Measurements from ENCODE around the gene TCF3. TPM values are rescaled to one million over a fixed set of nuclear protein-coding genes. Genes with fewer than 3 reads are reported as not detected.
A peak's percentile ranks its signal among the peaks of the same experiment; 100 is the strongest.

Gene TCF3
- total and polyA plus RNA-seq, 10 of the 15 experiments (the other 5 are each of a cell fraction or from before 2014, with no cell fraction given), result 6.7 to 282 (median 70.7) TPM

- DNase-seq (ENCODE audit: low read depth, low spot score) (no peak), FAIRE-seq (no peak), ATAC-seq (no peak)
- POLR2A ChIA-PET, result no interaction called here
- Histone ChIP-seq H3K27ac (ENCODE audit: control insufficient read depth, insufficient read depth) (no peak overlapping the region), H3K4me3 (no peak overlapping the region), H3K36me3 (ENCODE audit: control insufficient read depth in 2 of 2, insufficient read depth in 2 of 2, low read length in 1 of 2) (peaks cover 25 to 51% of the 10 kb centered on the region in 2 experiments), H2AFZ (ENCODE audit: control insufficient read depth, low read depth, low read length) (no peak overlapping the region), H4K20me1 (ENCODE audit: control insufficient read depth, insufficient read depth) (no peaks in the 10 kb centered on the region), H3K4me1 (ENCODE audit: control insufficient read depth, insufficient read depth, low read length) (no peaks in the 10 kb centered on the region), H3K9ac (ENCODE audit: control insufficient read depth, insufficient read depth, low read length) (no peak overlapping the region), H3K27me3 (replicated peaks in 1 of 2; ENCODE audit: control insufficient read depth in 2 of 2, insufficient read depth in 2 of 2, low read length in 1 of 2) (no peaks in the 10 kb centered on the region), H3K79me2 (ENCODE audit: control insufficient read depth, insufficient read depth, low read length) (no peaks in the 10 kb centered on the region), H3K4me2 (ENCODE audit: control insufficient read depth, insufficient read depth) (no peak overlapping the region), H3K9me3 (replicated peaks; ENCODE audit: control insufficient read depth, insufficient read depth, low read length) (no peaks in the 10 kb centered on the region)
- CTCF ChIA-PET, result no interaction called here
- SMC1A ChIA-PET (ENCODE audit: uncharacterized antibody, unreplicated experiment), result no interaction called here
- 60% methylated on average over 11 of the region's 11 CpGs for WGBS (ENCODE audit: insufficient coverage, insufficient replicate concordance, low lambda C conversion rate, missing lambda C conversion rate)
- RAD21 ChIA-PET (ENCODE audit: unreplicated experiment), result no interaction called here
- intact Hi-C loops (cut with micrococcal nuclease; ENCODE audit: unreplicated experiment) (no loop called here), in situ Hi-C loops (cut with MboI) (no loop called here)
- BruUV-seq (replicated peaks), result no TSS peak
- TF ChIP-seq EGR1 (IDR thresholded peaks at IDR 0.05; ENCODE audit: borderline replicate concordance in 1 of 2, low read depth in 2 of 2, low read length in 2 of 2) (no peak), BACH1 (IDR thresholded peaks at IDR 0.05; ENCODE audit: borderline replicate concordance) (no peak), POLR2A (IDR thresholded peaks at IDR 0.05; ENCODE audit: low read depth, low read length) (peak; percentile 30; the same call in 1 of the 2 replicates), POU2F2 (IDR thresholded peaks at IDR 0.05; ENCODE audit: borderline replicate concordance, low read depth, low read length) (no peak), BHLHE40 (IDR thresholded peaks at IDR 0.05; ENCODE audit: borderline replicate concordance in 1 of 2, low read depth in 2 of 2, low read length in 1 of 2) (no peak), MEF2A (IDR thresholded peaks at IDR 0.05; ENCODE audit: insufficient read depth, low read depth, low read length) (no peak)
Measured at GRCh38 chr19:1620502-1620901, 31.9 kb downstream of the TCF3 start.

- no TSS peak for BruUV-seq (replicated peaks)
- POLR2A ChIA-PET, result no interaction called here
- Histone ChIP-seq H3K4me3 (no peak overlapping the region), H3K79me2 (ENCODE audit: control insufficient read depth, insufficient read depth, low read length) (no peaks in the 10 kb centered on the region), H3K27me3 (replicated peaks in 1 of 2; ENCODE audit: control insufficient read depth in 2 of 2, insufficient read depth in 2 of 2, low read length in 1 of 2) (no peaks in the 10 kb centered on the region), H3K9ac (ENCODE audit: control insufficient read depth, insufficient read depth, low read length) (no peak overlapping the region), H3K4me2 (ENCODE audit: control insufficient read depth, insufficient read depth) (no peak overlapping the region), H3K4me1 (ENCODE audit: control insufficient read depth, insufficient read depth, low read length) (no peaks in the 10 kb centered on the region), H3K9me3 (replicated peaks; ENCODE audit: control insufficient read depth, insufficient read depth, low read length) (no peaks in the 10 kb centered on the region), H3K27ac (ENCODE audit: control insufficient read depth, insufficient read depth) (no peak overlapping the region), H4K20me1 (ENCODE audit: control insufficient read depth, insufficient read depth) (no peaks in the 10 kb centered on the region), H2AFZ (ENCODE audit: control insufficient read depth, low read depth, low read length) (no peak overlapping the region), H3K36me3 (ENCODE audit: control insufficient read depth in 2 of 2, insufficient read depth in 2 of 2, low read length in 1 of 2) (peaks cover 23 to 53% of the 10 kb centered on the region in 2 experiments)
- SMC1A ChIA-PET (ENCODE audit: uncharacterized antibody, unreplicated experiment), result no interaction called here
- intact Hi-C loops (cut with micrococcal nuclease; ENCODE audit: unreplicated experiment) (loop anchor here (2.0 kb wide), 1 partner anchor 31 kb away; no protein-coding TSS in a partner anchor), in situ Hi-C loops (cut with MboI) (no loop called here)
- no peak for FAIRE-seq
- no peak for ATAC-seq
- WGBS (ENCODE audit: insufficient coverage, insufficient replicate concordance, low lambda C conversion rate, missing lambda C conversion rate), result 90% methylated on average over 18 of the region's 18 CpGs
- no peak for DNase-seq (ENCODE audit: low read depth, low spot score)
- CTCF ChIA-PET, result no interaction called here
- RAD21 ChIA-PET (ENCODE audit: unreplicated experiment), result no interaction called here
- TF ChIP-seq ZBED1 (IDR thresholded peaks at IDR 0.05; ENCODE audit: borderline replicate concordance), result no peak
Measured at GRCh38 chr19:1619703-1620102, 32.7 kb downstream of the TCF3 start.

Data from GM12878 (cell line).